ENCODE results near the gene C1orf52. TPM values are rescaled to one million over a fixed set of nuclear protein-coding genes. Genes with fewer than 3 reads are reported as not detected.

Gene C1orf52
- total RNA-seq, 1 donor from 2014 or later, result 32.2 TPM

- no peaks in the 10 kb centered on the region for H3K9me3 Mint-ChIP-seq (ENCODE audit: unreplicated experiment)
- H3K27me3 Mint-ChIP-seq (ENCODE audit: unreplicated experiment), result no peaks in the 10 kb centered on the region
- no peak for DNase-seq (ENCODE audit: extremely low spot score, unreplicated experiment)
- H3K27ac Mint-ChIP-seq (ENCODE audit: unreplicated experiment), result no peak overlapping the region
- H3K36me3 Mint-ChIP-seq (ENCODE audit: unreplicated experiment), result no peaks in the 10 kb centered on the region
- H3K4me3 Mint-ChIP-seq (ENCODE audit: unreplicated experiment), result no peak overlapping the region
- peaks cover 41% of the 10 kb centered on the region for H3K4me1 Mint-ChIP-seq (ENCODE audit: unreplicated experiment)
- TF ChIP-seq, protein P1, sequence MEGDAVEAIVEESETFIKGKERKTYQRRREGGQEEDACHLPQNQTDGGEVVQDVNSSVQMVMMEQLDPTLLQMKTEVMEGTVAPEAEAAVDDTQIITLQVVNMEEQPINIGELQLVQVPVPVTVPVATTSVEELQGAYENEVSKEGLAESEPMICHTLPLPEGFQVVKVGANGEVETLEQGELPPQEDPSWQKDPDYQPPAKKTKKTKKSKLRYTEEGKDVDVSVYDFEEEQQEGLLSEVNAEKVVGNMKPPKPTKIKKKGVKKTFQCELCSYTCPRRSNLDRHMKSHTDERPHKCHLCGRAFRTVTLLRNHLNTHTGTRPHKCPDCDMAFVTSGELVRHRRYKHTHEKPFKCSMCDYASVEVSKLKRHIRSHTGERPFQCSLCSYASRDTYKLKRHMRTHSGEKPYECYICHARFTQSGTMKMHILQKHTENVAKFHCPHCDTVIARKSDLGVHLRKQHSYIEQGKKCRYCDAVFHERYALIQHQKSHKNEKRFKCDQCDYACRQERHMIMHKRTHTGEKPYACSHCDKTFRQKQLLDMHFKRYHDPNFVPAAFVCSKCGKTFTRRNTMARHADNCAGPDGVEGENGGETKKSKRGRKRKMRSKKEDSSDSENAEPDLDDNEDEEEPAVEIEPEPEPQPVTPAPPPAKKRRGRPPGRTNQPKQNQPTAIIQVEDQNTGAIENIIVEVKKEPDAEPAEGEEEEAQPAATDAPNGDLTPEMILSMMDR (IDR thresholded peaks at IDR 0.05), result no peak
Observed at GRCh38 chr1:85295654-85296053, 36.2 kb upstream of the C1orf52 start.

GRCh38 chr1:85295006-85295431 lies 35.6 kb upstream of the C1orf52 start:
- no peaks in the 10 kb centered on the region for H3K36me3 Mint-ChIP-seq (ENCODE audit: unreplicated experiment)
- no peak overlapping the region for H3K27ac Mint-ChIP-seq (ENCODE audit: unreplicated experiment)
- H3K4me1 Mint-ChIP-seq (ENCODE audit: unreplicated experiment), result peaks cover 41% of the 10 kb centered on the region
- no peaks in the 10 kb centered on the region for H3K27me3 Mint-ChIP-seq (ENCODE audit: unreplicated experiment)
- no peak for DNase-seq (ENCODE audit: extremely low spot score, unreplicated experiment)
- TF ChIP-seq, protein P1 (IDR thresholded peaks at IDR 0.05), result no peak
- no peak overlapping the region for H3K4me3 Mint-ChIP-seq (ENCODE audit: unreplicated experiment)
- H3K9me3 Mint-ChIP-seq (ENCODE audit: unreplicated experiment), result no peaks in the 10 kb centered on the region

DNA sequence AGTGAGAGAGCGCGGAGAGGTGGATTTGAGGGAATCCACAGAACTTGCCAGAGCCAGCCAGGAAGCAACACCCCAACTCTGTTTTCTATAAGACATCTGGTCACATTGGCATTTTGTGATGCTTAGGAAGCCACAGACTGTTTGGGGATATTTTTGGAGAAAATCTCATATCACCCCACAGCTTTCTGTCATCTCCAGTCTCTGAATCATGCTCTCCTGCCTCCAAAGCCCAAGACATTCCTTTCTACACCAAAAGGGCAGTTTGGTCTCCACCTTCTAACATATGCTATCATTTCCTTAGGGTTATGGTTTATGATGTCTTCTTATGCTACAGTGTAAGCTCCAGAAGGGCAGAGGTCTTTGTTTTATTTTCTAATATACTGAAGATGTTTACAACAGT lies 31.4 kb upstream of the C1orf52 start:
- Mint-ChIP-seq H3K4me1 (ENCODE audit: unreplicated experiment) (peaks cover 19% of the 10 kb centered on the region), H3K4me3 (ENCODE audit: unreplicated experiment) (no peak overlapping the region), H3K27me3 (ENCODE audit: unreplicated experiment) (no peaks in the 10 kb centered on the region), H3K36me3 (ENCODE audit: unreplicated experiment) (peaks cover 2% of the 10 kb centered on the region), H3K27ac (ENCODE audit: unreplicated experiment) (no peak overlapping the region), H3K9me3 (ENCODE audit: unreplicated experiment) (no peaks in the 10 kb centered on the region)
- TF ChIP-seq, protein P1 (IDR thresholded peaks at IDR 0.05), result no peak
- no peak for DNase-seq (ENCODE audit: extremely low spot score, unreplicated experiment)

GRCh38 chr1:85289848-85290335 lies 30.4 kb upstream of the C1orf52 start:
- Mint-ChIP-seq H3K4me3 (ENCODE audit: unreplicated experiment) (no peak overlapping the region), H3K36me3 (ENCODE audit: unreplicated experiment) (peaks cover 2% of the 10 kb centered on the region), H3K27me3 (ENCODE audit: unreplicated experiment) (no peaks in the 10 kb centered on the region), H3K9me3 (ENCODE audit: unreplicated experiment) (no peaks in the 10 kb centered on the region), H3K27ac (ENCODE audit: unreplicated experiment) (no peak overlapping the region), H3K4me1 (ENCODE audit: unreplicated experiment) (peaks cover 17% of the 10 kb centered on the region)
- TF ChIP-seq, protein P1 (IDR thresholded peaks at IDR 0.05), result no peak
- DNase-seq (ENCODE audit: extremely low spot score, unreplicated experiment), result no peak

- no peaks in the 10 kb centered on the region for H3K27me3 Mint-ChIP-seq (ENCODE audit: unreplicated experiment)
- no peaks in the 10 kb centered on the region for H3K9me3 Mint-ChIP-seq (ENCODE audit: unreplicated experiment)
- H3K36me3 Mint-ChIP-seq (ENCODE audit: unreplicated experiment), result peaks cover 2% of the 10 kb centered on the region
- H3K27ac Mint-ChIP-seq (ENCODE audit: unreplicated experiment), result no peak overlapping the region
- TF ChIP-seq, protein P1 (IDR thresholded peaks at IDR 0.05), result no peak
- no peak overlapping the region for H3K4me3 Mint-ChIP-seq (ENCODE audit: unreplicated experiment)
- DNase-seq (ENCODE audit: extremely low spot score, unreplicated experiment), result no peak
- peaks cover 15% of the 10 kb centered on the region for H3K4me1 Mint-ChIP-seq (ENCODE audit: unreplicated experiment)
Observed at GRCh38 chr1:85289207-85289847, 29.9 kb upstream of the C1orf52 start.

Measured in osteocyte (in vitro differentiated cells).